ENCODE data around the gene RPL39L.

- TF ChIP-seq EZH2 (IDR thresholded peaks at IDR 0.05) (no peak), POLR2AphosphoS5 (IDR thresholded peaks at IDR 0.05; ENCODE audit: borderline replicate concordance, low read depth, low read length) (no peak)
Observed at GRCh38 chr3:187107989-187108388, 31.3 kb downstream of the RPL39L start.
